H54 (cell line): ENCODE measurements around the gene TYK2.
"Not testable (repeated sequence)": the region's sequence is repeated elsewhere in the genome, so short reads cannot be mapped to it uniquely, and the experiment has no call there.

Source experiments
- DNase-seq: peaks from one replicate; pipeline ENCODE4 v3.0.0; 2011; ENCODE audit warnings: low spot score, mixed read lengths; ENCODE audit not compliant: insufficient read length
- FAIRE-seq: peaks from 3 replicates; lab custom pipeline; 2011; peaks lifted over from hg19 to GRCh38; lab: Jason Lieb, UNC
- POLR2A ChIP-seq: IDR thresholded peaks from 2 replicates; pipeline ENCODE4 v1.6.1; 2011; ENCODE audit warnings: low read depth, mild to moderate bottlenecking, low read length

TYK2 gene

GRCh38 chr19:10399878-10400277 is 19.5 kb upstream of the TYK2 start:
- TF ChIP-seq POLR2A: no peak
- FAIRE-seq: no peak

DNA sequence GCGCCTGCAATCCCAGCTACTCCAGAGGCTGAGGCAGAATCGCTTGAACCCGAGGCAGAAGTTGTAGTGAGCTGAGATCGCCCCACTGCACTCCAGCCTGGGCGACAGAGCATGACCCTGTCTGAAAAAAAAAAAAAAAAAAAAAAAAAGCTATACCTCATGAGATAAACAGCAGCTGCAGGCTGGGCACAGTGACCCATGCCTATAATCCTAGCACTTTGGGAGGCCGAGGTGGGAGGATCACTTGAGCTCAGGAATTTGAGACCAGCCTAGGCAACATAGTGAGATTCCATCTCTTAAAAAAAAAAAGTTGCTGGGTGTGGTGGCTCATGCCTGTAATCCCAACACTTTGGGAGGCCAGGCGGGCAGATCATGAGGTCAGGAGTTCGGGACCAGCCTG is 19.0 kb upstream of the TYK2 start:
- DNase-seq, FAIRE-seq: not testable (repeated sequence)

More at GRCh38 chr19:10399878-10400277, 19.5 kb upstream of the TYK2 start:
- no peak for DNase-seq

- TF ChIP-seq POLR2A: no peak
- no peak for FAIRE-seq
Measured at GRCh38 chr19:10398819-10399218, 18.4 kb upstream of the TYK2 start.

DNA sequence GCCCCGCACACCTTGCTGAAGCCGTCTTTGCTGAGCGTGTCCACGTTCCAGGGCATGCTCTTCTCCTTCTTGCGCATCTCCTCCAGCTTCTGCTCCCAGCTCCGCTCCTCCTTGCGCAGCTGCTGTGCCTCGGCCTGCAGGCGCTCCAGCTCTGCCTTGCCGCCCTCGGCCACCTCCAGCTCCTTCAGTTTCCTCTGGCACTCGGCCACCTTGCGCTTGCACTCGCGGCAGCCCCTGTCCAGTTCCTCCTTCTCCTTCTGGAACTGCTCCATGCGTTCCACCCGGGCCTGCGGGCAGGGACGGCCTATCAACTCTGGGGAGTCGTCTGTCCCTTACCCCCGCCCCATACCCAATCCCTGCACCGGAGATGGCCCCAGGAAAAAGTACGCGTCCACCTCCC is 15.5 kb upstream of the TYK2 start:
- no peak for FAIRE-seq
- DNase-seq: no peak
- no peak for TF ChIP-seq POLR2A

More at GRCh38 chr19:10398819-10399218, 18.4 kb upstream of the TYK2 start:
- no peak for DNase-seq

GRCh38 chr19:10395436-10395835 is 15.1 kb upstream of the TYK2 start:
- no peak for TF ChIP-seq POLR2A
- no peak for FAIRE-seq
- DNase-seq: no peak

DNA sequence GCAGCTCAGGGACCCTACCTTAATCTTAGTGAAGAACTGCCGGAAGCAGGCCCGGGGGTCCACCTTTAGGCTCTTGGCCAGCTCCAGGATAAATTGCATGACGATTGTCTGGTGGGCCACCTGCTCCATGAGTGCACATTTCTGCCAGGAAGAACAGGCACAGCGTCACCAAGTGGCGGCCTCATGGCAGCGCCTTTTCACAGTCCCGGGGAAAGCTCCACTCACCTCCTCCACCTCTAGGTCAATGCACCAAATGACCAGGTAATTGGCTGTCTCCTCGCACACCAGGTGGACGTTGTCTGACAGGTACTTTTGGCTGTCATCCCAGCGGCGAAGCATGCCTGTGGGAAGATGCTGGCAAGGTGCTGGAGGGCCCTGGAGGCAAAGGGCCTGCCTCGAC is 14.6 kb upstream of the TYK2 start:
- no peak for FAIRE-seq
- TF ChIP-seq POLR2A: no peak
- DNase-seq: no peak

DNA sequence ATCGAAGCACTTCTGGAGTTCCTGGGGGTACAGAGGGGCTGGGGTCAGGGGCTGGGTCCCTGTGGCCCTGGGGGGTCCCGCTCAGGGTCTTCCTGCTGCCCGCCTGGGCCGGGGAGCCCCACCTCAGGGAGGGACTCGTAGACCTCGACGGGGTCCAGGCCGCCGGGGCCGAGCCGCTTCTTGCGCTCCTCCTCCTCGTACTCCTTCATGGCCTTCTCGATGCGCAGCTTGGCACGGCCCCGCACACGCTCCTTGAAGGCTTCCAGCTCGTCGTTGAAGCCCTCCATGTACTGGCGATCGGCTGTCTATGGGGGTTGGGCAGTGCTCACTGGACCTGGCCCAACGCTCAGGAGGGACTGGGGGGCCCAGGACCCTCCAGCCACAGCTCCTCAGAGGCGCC is 12.8 kb upstream of the TYK2 start:
- FAIRE-seq (no peak), DNase-seq (no peak)
- TF ChIP-seq POLR2A: no peak

GRCh38 chr19:10392120-10392519 is 11.7 kb upstream of the TYK2 start:
- DNase-seq: no peak
- FAIRE-seq: no peak
- TF ChIP-seq POLR2A: no peak

GRCh38 chr19:10390652-10391286 is 10.4 kb upstream of the TYK2 start:
- DNase-seq: peak; percentile 65
- no peak for TF ChIP-seq POLR2A
- no peak for FAIRE-seq

DNA sequence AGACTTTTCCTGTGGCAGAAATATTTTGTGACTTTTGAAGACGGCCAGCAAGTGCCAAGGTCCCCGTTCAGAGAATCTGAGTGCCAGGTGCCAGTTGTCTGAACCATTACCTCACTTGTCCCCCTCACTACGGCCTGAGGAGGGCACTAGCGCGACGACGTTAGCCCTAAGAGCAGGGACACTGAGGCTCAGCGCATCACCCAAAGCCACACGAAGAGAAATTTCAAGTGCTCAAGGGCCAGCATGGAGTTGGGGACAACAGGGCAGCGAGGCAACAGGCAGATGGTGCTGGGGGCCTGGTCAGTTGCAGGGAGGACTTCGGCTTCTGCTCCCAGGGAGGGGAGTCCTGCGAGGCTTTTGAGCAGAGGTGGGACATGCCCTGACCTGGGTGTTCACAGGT is 9.5 kb upstream of the TYK2 start:
- TF ChIP-seq POLR2A: no peak
- no peak for DNase-seq
- no peak for FAIRE-seq

DNA sequence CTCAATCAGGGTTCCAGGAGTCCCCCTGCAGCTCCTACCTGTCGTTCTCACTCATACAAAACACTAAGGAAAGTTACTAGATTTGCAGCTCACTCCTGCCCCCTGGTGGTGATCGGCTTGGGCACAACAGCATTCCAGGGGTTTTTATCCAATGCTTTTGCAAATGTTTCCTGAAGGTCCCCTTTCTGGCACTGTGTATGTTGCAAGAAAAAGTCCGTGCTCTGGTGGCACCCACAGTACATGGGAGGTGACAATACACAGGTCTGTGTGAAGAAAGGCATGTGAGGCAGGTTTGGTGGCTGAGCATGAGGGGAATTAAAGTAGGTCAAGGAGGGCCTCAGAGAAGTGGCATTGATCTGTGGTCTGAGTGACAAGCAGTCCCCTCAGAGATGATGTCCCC is 8.6 kb upstream of the TYK2 start:
- TF ChIP-seq POLR2A: no peak
- no peak for FAIRE-seq
- peak; percentile 59 for DNase-seq

GRCh38 chr19:10384580-10384979 is 4.2 kb upstream of the TYK2 start:
- FAIRE-seq (no peak), DNase-seq (no peak)

GRCh38 chr19:10383223-10383499 is 2.8 kb upstream of the TYK2 start:
- DNase-seq, FAIRE-seq: not testable (repeated sequence)

More at GRCh38 chr19:10384580-10384979, 4.2 kb upstream of the TYK2 start:
- TF ChIP-seq POLR2A: no peak

- DNase-seq (no peak), FAIRE-seq (no peak)
- no peak for TF ChIP-seq POLR2A
Measured at GRCh38 chr19:10379880-10380312, 476 bp downstream of the TYK2 start.

DNA sequence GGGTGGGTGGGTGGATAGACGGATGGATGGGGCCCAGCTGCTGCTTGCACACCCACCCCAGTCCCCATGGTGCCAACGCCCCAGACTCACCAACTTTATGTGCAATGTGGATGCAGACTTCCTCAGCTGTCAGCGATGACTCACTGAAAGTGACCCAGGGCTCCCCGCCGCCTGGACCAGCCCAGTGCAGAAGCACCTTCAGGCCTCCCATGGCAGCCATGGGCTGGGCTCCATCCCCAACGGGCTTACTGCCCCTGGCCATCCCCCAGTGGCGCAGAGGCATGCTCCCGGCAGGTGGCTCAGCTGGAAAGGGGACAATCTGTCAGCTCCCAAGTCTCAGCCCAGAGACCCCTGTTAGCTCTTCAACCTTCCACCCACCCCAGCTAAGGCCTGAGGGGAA is 2.2 kb downstream of the TYK2 start:
- no peak for TF ChIP-seq POLR2A
- no peak for FAIRE-seq
- no peak for DNase-seq

DNA sequence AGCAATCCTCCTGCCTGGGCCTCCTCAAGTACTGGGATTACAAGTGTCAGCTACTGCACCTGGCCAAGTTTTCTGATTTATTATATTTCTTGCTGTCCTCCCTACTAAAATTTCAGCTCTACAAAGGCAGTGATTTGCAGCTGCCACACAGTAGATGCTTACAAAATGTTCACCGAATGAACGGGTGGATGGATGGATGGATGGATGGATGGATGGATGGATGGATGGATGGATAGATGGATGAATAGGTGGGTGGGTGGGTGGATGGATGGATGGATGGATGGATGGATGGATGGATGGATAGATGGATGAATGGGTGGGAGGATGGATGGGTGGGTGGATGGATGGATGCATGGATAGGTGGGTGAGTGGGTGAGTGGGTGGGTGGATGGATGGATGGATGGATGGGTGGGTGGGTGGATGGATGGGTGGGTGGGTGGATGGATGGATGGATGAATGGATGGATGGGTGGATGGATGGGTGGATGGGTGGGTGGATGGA is 3.2 kb downstream of the TYK2 start:
- not testable (repeated sequence) for FAIRE-seq, DNase-seq
